ENCODE data around the gene DOK3.

DOK3 gene

DNA sequence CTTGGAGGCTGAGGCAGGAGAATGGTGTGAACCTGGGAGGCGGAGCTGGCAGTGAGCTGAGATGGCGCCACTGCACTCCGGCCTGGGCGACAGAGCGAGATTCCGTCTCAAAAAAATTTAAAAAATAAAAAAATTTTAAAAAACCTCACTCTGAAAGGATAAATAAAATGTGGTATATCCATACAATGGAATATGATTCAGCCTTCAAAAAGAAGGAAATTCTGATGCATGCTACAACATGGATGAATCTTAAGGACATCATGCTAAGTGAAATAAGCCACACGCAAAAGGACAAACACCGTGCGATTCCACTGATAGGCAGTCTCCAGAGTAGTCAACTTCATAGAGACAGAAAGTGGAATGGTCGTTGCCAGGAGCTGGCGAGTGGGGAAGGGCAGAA, 44.6 kb downstream of the DOK3 start:
- DNase-seq: no peak

GRCh38 chr5:177462021-177462670, 47.5 kb downstream of the DOK3 start:
- DNase-seq: no peak

- DNase-seq: no peak
Measured at GRCh38 chr5:177459819-177460628, 49.6 kb downstream of the DOK3 start.

GRCh38 chr5:177459357-177459756, 50.3 kb downstream of the DOK3 start:
- no peak for DNase-seq

DNA sequence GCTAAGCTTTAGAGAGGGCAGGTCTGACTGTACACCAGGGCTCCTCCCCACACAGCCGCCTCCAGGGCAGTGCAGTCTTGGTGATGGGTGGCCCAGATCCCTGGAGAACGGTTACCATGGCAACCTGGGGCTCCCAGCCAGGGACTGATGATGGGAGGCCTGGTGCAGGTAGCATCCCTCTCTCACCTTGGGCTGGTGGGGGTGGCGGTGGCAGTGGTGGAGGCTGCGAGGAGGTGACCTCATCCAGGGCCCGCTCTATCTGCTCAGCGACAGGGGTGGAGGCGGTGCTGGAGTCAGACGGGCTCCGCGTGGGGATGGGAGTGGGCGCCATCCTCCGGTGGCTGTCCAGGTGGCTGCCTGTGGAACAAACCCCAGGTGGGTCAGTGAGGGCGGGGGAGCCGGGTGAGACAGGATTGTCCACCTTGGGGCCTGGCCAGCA, 50.7 kb downstream of the DOK3 start:
- DNase-seq: no peak

DNA sequence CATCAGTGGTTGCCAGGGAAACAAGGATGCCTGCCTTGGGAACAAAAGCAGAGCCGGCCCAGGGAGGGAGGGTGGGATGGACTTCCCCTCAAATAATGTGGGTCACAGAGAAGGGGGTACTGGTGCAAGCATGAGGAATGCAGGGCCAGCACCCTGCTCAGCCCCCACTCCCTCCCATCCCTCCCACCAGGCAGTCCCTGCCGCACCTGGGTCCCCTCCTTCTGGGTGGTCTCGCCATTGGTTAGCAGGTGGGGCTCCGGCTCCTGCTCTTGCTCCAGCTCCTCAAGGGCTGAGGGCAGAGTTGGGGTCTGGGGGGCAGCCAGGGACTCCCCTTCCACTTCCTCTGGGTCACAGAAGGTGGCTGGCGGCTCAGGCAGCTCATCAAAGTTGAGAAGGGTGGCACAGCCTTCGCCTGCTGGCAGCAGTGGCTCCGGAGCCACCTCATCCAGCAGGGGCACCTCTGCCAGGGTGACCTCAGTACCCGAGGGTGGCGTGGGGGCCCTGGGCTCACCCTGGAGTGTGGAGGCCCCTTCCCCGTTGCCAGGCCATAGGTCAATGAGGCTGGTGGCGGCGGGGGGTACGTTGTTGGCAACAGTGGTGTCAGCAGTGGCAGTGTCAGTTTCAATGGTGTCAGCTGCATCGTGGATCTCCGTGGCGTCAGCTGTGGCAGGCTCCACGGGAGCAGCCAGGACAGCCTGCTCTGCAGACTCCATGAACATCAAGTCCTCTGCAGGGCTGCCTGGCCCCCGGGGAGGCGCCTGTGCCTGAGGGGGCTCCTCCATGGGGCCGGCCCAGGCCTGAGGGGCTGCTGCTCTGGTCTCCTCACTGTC, 51.6 kb downstream of the DOK3 start:
- no peak for DNase-seq

DNA sequence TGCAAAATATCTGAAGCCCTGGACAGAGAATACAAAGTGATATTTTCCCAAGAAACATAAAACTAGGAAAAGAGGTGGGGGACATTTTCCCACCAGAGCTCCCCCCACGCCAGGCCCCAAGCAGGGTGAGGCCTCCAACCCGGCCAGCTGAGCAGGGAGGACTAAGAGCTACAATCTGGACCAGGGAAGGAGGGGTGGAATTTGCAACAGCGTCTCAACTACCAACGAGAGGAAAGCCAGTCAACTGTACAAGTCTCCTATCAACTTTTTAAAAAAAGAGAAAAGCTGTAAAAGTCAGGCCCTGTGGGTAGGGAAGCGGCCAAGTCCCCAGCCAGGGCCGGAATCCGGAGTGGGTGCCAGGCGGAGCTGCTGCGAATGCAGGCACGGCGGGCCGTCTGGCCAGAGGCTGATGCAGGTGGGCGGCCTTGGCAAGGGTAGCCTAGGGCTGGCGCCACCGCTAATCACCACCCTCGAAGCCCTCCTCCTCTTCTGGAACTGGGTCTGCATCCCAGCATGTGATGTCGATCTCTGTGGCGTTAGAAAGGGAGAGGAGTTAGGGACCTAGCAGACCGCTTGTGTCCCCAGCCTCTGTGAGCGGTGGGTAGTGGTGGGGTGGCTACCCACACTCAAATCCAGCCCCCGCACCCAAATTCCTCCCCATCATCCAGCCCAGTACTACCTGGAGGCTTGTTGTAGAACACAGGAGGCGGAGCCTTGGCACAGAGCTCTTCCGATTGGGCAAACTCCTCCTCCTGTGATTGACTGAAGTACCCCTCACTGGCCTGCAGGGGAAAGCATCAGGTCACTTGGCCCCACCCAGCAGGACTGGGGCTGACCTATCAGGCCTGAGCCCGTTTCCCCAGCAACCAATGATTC, 52.4 kb downstream of the DOK3 start:
- DNase-seq: peak in 3 of 5 donors; percentile 32 to 80 (median 34)

DNA sequence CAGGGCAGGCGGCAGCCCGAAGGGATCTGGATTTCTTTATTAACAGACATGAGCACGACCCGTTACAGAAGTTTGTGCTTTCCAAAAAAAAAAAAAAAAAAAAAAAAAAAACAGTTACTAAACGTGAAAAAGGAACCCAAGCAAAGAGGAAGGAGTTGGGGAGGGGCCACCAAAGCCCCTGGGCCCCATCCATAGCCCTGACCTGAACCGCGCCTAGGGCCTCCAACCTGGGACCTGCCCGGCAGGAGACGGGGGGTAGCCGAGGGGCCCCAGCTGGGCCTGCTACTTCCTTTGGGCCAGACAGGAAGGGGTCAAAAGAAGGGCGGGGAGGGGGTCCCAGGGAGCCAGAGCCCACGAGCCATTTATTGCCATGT, 53.0 kb downstream of the DOK3 start:
- DNase-seq: no peak

- peak; percentile 90 to 96 (median 90) for DNase-seq
Measured at GRCh38 chr5:177455661-177456590, 53.7 kb downstream of the DOK3 start.

- peak; percentile 85 to 93 (median 89) for DNase-seq
Measured at GRCh38 chr5:177455036-177455660, 54.5 kb downstream of the DOK3 start.

- DNase-seq: peak; percentile 88 to 95 (median 93)
Measured at GRCh38 chr5:177454397-177455035, 55.1 kb downstream of the DOK3 start.

DNA sequence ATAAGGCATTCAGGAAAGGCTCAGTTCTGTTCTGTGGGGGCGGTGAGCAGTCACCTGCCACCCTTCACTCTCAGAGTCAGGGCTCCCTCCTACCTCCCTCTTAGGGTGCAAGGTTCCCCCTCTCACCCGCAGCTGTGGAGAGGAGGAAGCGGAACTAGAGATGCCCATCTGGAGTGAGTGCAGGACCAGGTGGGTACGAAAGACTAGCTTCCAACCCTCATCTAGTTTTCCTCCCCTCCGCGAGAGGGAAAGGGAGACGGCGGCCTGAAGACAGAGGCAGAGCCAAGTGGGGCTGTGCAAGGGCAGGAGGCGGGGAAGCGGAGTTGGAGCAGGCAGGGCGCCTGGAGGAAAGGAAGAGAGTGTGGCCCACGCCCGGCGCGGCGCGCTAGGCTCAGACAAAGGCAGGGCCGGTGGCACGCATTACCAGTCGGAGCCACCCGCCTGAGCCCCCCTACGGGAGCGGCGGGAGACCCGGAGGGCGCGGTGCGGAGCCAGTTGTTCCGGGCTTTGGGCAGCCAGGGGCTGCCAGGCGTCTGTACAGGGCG, 55.7 kb downstream of the DOK3 start:
- no peak for DNase-seq

GRCh38 chr5:177452688-177453638, 56.7 kb downstream of the DOK3 start:
- DNase-seq: no peak
